K562 (cell line): ENCODE data around the gene SNU13. TPM values are rescaled to one million over a fixed set of nuclear protein-coding genes. Genes with fewer than 3 reads are reported as not detected.

Experiments
- TCF7L2 ChIP-seq: fragments of 150-350 bp; IDR thresholded peaks from 2 replicates; pipeline ENCODE4 v1.6.1; 2016; ENCODE audit warnings: low read depth, mild to moderate bottlenecking, low read length, moderate library complexity
- polyA plus RNA-seq, 8 experiments: library from polyadenylated mRNA; depleted of rRNA in 4 of 8; stranded (reverse) in 5 of 8; unstranded in 3 of 8; fragments of >200 nt; fragmentation: Nextera tagmentation in 2 of 8; fragmentation: Illumina TruSeq in 1 of 8; extraction: Ambion mirVana in 2 of 8; extraction: Trizol in 1 of 8; gene quantifications; 2 replicates each; pipeline versions ENCODE4 v1.2.1 to v1.2.3, GENCODE V29; 2011 to 2014; ENCODE audit warnings: inconsistent platforms in 1 of 8, missing spikeins in 1 of 8
- total RNA-seq, 7 experiments: library from RNA; depleted of rRNA in 6 of 7; stranded (reverse); fragments of >200 nt in 6 of 7; fragmentation: Illumina TruSeq in 2 of 7; extraction: Trizol in 2 of 7; gene quantifications; 2 replicates each; pipeline versions ENCODE4 v1.2.1 to v1.2.3, GENCODE V29; 2011 to 2021; ENCODE audit warnings: low replicate concordance in 1 of 7
- TF ChIP-seq, protein P1 (sequence below): fragments of 200-600 bp; sonication (generic); IDR thresholded peaks from one replicate; pipeline ENCODE4 v1.6.1; 2012; ENCODE audit warnings: mild to moderate bottlenecking, low read depth, low read length, inconsistent platforms
- TF ChIP-seq, protein P2 (sequence below), 3 experiments: fragments of 200-800 bp in 1 of 3; fragments of 250-450 bp in 1 of 3; fragments of 450-650 bp in 1 of 3; sonication (Bioruptor Pico) in 1 of 3; sonication (Bioruptor generic) in 1 of 3; formaldehyde crosslinking in 1 of 3; IDR thresholded peaks; 2 replicates each; pipeline versions ENCODE4 v1.6.1 to v1.8.0; 2016 to 2022; ENCODE audit warnings: mild to moderate bottlenecking in 2 of 3, missing genetic modification characterization in 2 of 3, missing compliant biosample characterization in 1 of 3, moderate library complexity in 1 of 3

The SNU13 gene
- total and polyA plus RNA-seq, 9 of the 15 experiments (the other 6 are each of a cell fraction or from before 2014, with no cell fraction given), result 185 to 981 (median 283) TPM

- TF ChIP-seq, protein P1, sequence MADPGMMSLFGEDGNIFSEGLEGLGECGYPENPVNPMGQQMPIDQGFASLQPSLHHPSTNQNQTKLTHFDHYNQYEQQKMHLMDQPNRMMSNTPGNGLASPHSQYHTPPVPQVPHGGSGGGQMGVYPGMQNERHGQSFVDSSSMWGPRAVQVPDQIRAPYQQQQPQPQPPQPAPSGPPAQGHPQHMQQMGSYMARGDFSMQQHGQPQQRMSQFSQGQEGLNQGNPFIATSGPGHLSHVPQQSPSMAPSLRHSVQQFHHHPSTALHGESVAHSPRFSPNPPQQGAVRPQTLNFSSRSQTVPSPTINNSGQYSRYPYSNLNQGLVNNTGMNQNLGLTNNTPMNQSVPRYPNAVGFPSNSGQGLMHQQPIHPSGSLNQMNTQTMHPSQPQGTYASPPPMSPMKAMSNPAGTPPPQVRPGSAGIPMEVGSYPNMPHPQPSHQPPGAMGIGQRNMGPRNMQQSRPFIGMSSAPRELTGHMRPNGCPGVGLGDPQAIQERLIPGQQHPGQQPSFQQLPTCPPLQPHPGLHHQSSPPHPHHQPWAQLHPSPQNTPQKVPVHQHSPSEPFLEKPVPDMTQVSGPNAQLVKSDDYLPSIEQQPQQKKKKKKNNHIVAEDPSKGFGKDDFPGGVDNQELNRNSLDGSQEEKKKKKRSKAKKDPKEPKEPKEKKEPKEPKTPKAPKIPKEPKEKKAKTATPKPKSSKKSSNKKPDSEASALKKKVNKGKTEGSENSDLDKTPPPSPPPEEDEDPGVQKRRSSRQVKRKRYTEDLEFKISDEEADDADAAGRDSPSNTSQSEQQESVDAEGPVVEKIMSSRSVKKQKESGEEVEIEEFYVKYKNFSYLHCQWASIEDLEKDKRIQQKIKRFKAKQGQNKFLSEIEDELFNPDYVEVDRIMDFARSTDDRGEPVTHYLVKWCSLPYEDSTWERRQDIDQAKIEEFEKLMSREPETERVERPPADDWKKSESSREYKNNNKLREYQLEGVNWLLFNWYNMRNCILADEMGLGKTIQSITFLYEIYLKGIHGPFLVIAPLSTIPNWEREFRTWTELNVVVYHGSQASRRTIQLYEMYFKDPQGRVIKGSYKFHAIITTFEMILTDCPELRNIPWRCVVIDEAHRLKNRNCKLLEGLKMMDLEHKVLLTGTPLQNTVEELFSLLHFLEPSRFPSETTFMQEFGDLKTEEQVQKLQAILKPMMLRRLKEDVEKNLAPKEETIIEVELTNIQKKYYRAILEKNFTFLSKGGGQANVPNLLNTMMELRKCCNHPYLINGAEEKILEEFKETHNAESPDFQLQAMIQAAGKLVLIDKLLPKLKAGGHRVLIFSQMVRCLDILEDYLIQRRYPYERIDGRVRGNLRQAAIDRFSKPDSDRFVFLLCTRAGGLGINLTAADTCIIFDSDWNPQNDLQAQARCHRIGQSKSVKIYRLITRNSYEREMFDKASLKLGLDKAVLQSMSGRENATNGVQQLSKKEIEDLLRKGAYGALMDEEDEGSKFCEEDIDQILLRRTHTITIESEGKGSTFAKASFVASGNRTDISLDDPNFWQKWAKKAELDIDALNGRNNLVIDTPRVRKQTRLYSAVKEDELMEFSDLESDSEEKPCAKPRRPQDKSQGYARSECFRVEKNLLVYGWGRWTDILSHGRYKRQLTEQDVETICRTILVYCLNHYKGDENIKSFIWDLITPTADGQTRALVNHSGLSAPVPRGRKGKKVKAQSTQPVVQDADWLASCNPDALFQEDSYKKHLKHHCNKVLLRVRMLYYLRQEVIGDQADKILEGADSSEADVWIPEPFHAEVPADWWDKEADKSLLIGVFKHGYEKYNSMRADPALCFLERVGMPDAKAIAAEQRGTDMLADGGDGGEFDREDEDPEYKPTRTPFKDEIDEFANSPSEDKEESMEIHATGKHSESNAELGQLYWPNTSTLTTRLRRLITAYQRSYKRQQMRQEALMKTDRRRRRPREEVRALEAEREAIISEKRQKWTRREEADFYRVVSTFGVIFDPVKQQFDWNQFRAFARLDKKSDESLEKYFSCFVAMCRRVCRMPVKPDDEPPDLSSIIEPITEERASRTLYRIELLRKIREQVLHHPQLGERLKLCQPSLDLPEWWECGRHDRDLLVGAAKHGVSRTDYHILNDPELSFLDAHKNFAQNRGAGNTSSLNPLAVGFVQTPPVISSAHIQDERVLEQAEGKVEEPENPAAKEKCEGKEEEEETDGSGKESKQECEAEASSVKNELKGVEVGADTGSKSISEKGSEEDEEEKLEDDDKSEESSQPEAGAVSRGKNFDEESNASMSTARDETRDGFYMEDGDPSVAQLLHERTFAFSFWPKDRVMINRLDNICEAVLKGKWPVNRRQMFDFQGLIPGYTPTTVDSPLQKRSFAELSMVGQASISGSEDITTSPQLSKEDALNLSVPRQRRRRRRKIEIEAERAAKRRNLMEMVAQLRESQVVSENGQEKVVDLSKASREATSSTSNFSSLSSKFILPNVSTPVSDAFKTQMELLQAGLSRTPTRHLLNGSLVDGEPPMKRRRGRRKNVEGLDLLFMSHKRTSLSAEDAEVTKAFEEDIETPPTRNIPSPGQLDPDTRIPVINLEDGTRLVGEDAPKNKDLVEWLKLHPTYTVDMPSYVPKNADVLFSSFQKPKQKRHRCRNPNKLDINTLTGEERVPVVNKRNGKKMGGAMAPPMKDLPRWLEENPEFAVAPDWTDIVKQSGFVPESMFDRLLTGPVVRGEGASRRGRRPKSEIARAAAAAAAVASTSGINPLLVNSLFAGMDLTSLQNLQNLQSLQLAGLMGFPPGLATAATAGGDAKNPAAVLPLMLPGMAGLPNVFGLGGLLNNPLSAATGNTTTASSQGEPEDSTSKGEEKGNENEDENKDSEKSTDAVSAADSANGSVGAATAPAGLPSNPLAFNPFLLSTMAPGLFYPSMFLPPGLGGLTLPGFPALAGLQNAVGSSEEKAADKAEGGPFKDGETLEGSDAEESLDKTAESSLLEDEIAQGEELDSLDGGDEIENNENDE, result no peak
- no peak for TF ChIP-seq TCF7L2
- TF ChIP-seq, protein P2, sequence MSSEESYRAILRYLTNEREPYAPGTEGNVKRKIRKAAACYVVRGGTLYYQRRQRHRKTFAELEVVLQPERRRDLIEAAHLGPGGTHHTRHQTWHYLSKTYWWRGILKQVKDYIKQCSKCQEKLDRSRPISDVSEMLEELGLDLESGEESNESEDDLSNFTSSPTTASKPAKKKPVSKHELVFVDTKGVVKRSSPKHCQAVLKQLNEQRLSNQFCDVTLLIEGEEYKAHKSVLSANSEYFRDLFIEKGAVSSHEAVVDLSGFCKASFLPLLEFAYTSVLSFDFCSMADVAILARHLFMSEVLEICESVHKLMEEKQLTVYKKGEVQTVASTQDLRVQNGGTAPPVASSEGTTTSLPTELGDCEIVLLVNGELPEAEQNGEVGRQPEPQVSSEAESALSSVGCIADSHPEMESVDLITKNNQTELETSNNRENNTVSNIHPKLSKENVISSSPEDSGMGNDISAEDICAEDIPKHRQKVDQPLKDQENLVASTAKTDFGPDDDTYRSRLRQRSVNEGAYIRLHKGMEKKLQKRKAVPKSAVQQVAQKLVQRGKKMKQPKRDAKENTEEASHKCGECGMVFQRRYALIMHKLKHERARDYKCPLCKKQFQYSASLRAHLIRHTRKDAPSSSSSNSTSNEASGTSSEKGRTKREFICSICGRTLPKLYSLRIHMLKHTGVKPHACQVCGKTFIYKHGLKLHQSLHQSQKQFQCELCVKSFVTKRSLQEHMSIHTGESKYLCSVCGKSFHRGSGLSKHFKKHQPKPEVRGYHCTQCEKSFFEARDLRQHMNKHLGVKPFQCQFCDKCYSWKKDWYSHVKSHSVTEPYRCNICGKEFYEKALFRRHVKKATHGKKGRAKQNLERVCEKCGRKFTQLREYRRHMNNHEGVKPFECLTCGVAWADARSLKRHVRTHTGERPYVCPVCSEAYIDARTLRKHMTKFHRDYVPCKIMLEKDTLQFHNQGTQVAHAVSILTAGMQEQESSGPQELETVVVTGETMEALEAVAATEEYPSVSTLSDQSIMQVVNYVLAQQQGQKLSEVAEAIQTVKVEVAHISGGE (CRISPR knock-in tag; IDR thresholded peaks at IDR 0.05), result 0 out of 6 replicates have a peak, but pooled peaks of 1 of the 3 experiments have one; percentile 44
Observed at GRCh38 chr22:41656556-41656955, 32.1 kb downstream of the SNU13 start (continued).
